CD4-positive, alpha-beta T cell treated with Interleukin-21 for 1 hour (primary cell): ENCODE results near the gene GLP1R.
"Not testable (repeated sequence)": the region's sequence is repeated elsewhere in the genome, so short reads cannot be mapped to it uniquely, and the experiment has no call there.

Experiments used
- DNase-seq: peaks from one replicate; pipeline ENCODE4 v3.0.0-alpha.2; 2020

The GLP1R gene

GRCh38 chr6:39090036-39090435 lies 41.5 kb downstream of the GLP1R start:
- no peak for DNase-seq

GRCh38 chr6:39091220-39091619 lies 42.6 kb downstream of the GLP1R start:
- no peak for DNase-seq

GRCh38 chr6:39092124-39092523 lies 43.5 kb downstream of the GLP1R start:
- DNase-seq: no peak

- DNase-seq: no peak
These were observed 44.6 kb downstream of the GLP1R start for GRCh38 chr6:39093149-39093708.

- DNase-seq: no peak
These were observed 47.0 kb downstream of the GLP1R start for GRCh38 chr6:39095578-39095977.

GRCh38 chr6:39100358-39100757 lies 51.8 kb downstream of the GLP1R start:
- DNase-seq: no peak

- no peak for DNase-seq
These were observed 53.7 kb downstream of the GLP1R start for GRCh38 chr6:39102071-39102820.

- no peak for DNase-seq
These were observed 54.2 kb downstream of the GLP1R start for GRCh38 chr6:39102821-39103136.

- DNase-seq: no peak
These were observed 55.9 kb downstream of the GLP1R start for GRCh38 chr6:39104528-39104927.

GRCh38 chr6:39107034-39107433 lies 58.5 kb downstream of the GLP1R start:
- DNase-seq: no peak

GRCh38 chr6:39107641-39108040 lies 59.1 kb downstream of the GLP1R start:
- DNase-seq: no peak

GRCh38 chr6:39108041-39108839 lies 59.7 kb downstream of the GLP1R start:
- no peak for DNase-seq

- DNase-seq: no peak
These were observed 62.7 kb downstream of the GLP1R start for GRCh38 chr6:39111280-39111679.

GRCh38 chr6:39113788-39114187 lies 65.2 kb downstream of the GLP1R start:
- DNase-seq: no peak

GRCh38 chr6:39114388-39114703 lies 65.8 kb downstream of the GLP1R start:
- no peak for DNase-seq

GRCh38 chr6:39114704-39115599 lies 66.4 kb downstream of the GLP1R start, which contains the start of gene SAYSD1:
SAYSD1 (minus strand) TSS chr6:39115186; CDS start chr6:39115089, 97 bp downstream.
- DNase-seq: peak; percentile 93

GRCh38 chr6:39118921-39119320 lies 70.3 kb downstream of the GLP1R start:
- DNase-seq: no peak

GRCh38 chr6:39124114-39124513 lies 75.5 kb downstream of the GLP1R start:
- DNase-seq: no peak

GRCh38 chr6:39128106-39128505 lies 79.5 kb downstream of the GLP1R start:
- DNase-seq: no peak

- no peak for DNase-seq
These were observed 80.3 kb downstream of the GLP1R start for GRCh38 chr6:39128832-39129231.

GRCh38 chr6:39130691-39131090 lies 82.1 kb downstream of the GLP1R start:
- DNase-seq: no peak

- DNase-seq: not testable (repeated sequence)
These were observed 86.2 kb downstream of the GLP1R start for GRCh38 chr6:39134761-39135160.

- not testable (repeated sequence) for DNase-seq
These were observed 87.6 kb downstream of the GLP1R start for GRCh38 chr6:39136207-39136606.
